Keratinocyte (primary cell): ENCODE data around the gene FGF8. TPM values are rescaled to one million over a fixed set of nuclear protein-coding genes. Genes with fewer than 3 reads are reported as not detected.

Source experiments
- DNase-seq: peaks from one replicate; pipeline ENCODE4 v3.0.0-alpha.2; 2011; ENCODE audit warnings: low read depth, missing footprints, low spot score
- FAIRE-seq: peaks from 2 replicates; lab custom pipeline; 2011; peaks lifted over from hg19 to GRCh38; lab: Jason Lieb, UNC
- H2AFZ ChIP-seq: 2 replicates; pipeline ENCODE4 v1.6.0; 2012; ENCODE audit warnings: low read length, control low read depth, inconsistent platforms; ENCODE audit not compliant: control insufficient read depth
- H3K27ac ChIP-seq: 2 replicates; pipeline ENCODE4 v1.5.1; 2011; ENCODE audit warnings: low read length; ENCODE audit not compliant: control insufficient read depth, insufficient read depth
- H3K27me3 ChIP-seq: 3 replicates; pipeline ENCODE4 v1.6.0; 2011; ENCODE audit warnings: low read length; ENCODE audit not compliant: control insufficient read depth, insufficient read depth; ENCODE audit errors: extremely low read depth
- H3K36me3 ChIP-seq, 2 experiments: 2 replicates in 1 of 2; 3 replicates in 1 of 2; pipeline ENCODE4 v1.5.1; 2011; ENCODE audit warnings: low read length in 2 of 2, mild to moderate bottlenecking in 1 of 2; ENCODE audit not compliant: control insufficient read depth in 2 of 2, insufficient read depth in 2 of 2; ENCODE audit errors: extremely low read depth in 1 of 2
- H3K4me1 ChIP-seq: 3 replicates; pipeline ENCODE4 v1.5.1; 2011; ENCODE audit warnings: low read length; ENCODE audit not compliant: control insufficient read depth, insufficient read depth; ENCODE audit errors: extremely low read depth
- H3K4me2 ChIP-seq: 3 replicates; pipeline ENCODE4 v1.6.0; 2011; ENCODE audit warnings: low read depth, low read length; ENCODE audit not compliant: control insufficient read depth, insufficient read depth; ENCODE audit errors: extremely low read depth
- H3K4me3 ChIP-seq, 3 experiments: fragments of 200-600 bp in 1 of 3; sonication (generic) in 1 of 3; 2 replicates in 2 of 3; 3 replicates in 1 of 3; pipeline ENCODE4 v1.5.1; 2011 to 2016; ENCODE audit warnings: low read length in 3 of 3, mild to moderate bottlenecking in 3 of 3, control low read depth in 2 of 3, inconsistent platforms in 1 of 3, low read depth in 1 of 3, mixed read lengths in 1 of 3, mixed run types in 1 of 3, moderate library complexity in 1 of 3; ENCODE audit not compliant: control insufficient read depth in 2 of 3, insufficient read depth in 2 of 3; ENCODE audit errors: extremely low read depth in 1 of 3
- H3K79me2 ChIP-seq: 2 replicates; pipeline ENCODE4 v1.6.0; 2012; ENCODE audit warnings: low read length; ENCODE audit not compliant: control insufficient read depth, insufficient read depth
- H3K9ac ChIP-seq: 3 replicates; pipeline ENCODE4 v1.6.0; 2011; ENCODE audit warnings: low read length; ENCODE audit not compliant: control insufficient read depth, insufficient read depth; ENCODE audit errors: extremely low read depth
- H3K9me1 ChIP-seq: 3 replicates; pipeline ENCODE4 v1.6.0; 2011; ENCODE audit warnings: low read length; ENCODE audit not compliant: control insufficient read depth, insufficient read depth; ENCODE audit errors: extremely low read depth
- H3K9me3 ChIP-seq: 2 replicates; pipeline ENCODE4 v1.5.1; 2012; ENCODE audit warnings: low read depth, low read length; ENCODE audit not compliant: control insufficient read depth
- H4K20me1 ChIP-seq: 3 replicates; pipeline ENCODE4 v1.6.0; 2011; ENCODE audit warnings: low read length; ENCODE audit not compliant: control insufficient read depth, insufficient read depth; ENCODE audit errors: extremely low read depth
- EZH2 ChIP-seq: IDR thresholded peaks from one replicate; pipeline ENCODE4 v1.6.1; 2012; ENCODE audit warnings: inconsistent platforms, mild to moderate bottlenecking, low read length, moderate library complexity
- dilution Hi-C: fragments of 300-500 bp; cut with MboI; formaldehyde crosslinking; loops from one replicate; pipeline ENCODE4 v1.7.0; 2020; ENCODE audit warnings: low sequenced_read_pairs; ENCODE audit not compliant: extremely low pct_ligation_motif_present
- polyA plus RNA-seq, 5 experiments: library from polyadenylated mRNA; depleted of rRNA in 3 of 5; stranded (reverse) in 3 of 5; stranded (forward) in 1 of 5; unstranded in 1 of 5; fragments of >200 nt; gene quantifications; 1 replicate in 1 of 5; 2 replicates in 3 of 5; 3 replicates in 1 of 5; pipeline versions ENCODE4 v1.2.1 to v1.2.3, GENCODE V29; 2011 to 2012; ENCODE audit warnings: missing spikeins in 2 of 5, low read depth in 1 of 5, low replicate concordance in 1 of 5
- TF ChIP-seq, protein P1 (sequence below), 3 experiments: IDR thresholded peaks in 1 of 3; conservative IDR thresholded peaks in 1 of 3; optimal IDR thresholded peaks in 1 of 3; 2 replicates in 2 of 3; 3 replicates in 1 of 3; pipeline versions ENCODE3 to v1.5.1; 2011; ENCODE audit warnings: low read length in 3 of 3, mild to moderate bottlenecking in 3 of 3, moderate library complexity in 2 of 3, control low read depth in 1 of 3, inconsistent platforms in 1 of 3; ENCODE audit not compliant: insufficient read depth in 2 of 3; ENCODE audit errors: extremely low read depth in 1 of 3

The FGF8 gene
- polyA plus RNA-seq, 1 donor (not counting 4 experiments of a cell fraction or from before 2014, with no cell fraction given) = not detected

DNA sequence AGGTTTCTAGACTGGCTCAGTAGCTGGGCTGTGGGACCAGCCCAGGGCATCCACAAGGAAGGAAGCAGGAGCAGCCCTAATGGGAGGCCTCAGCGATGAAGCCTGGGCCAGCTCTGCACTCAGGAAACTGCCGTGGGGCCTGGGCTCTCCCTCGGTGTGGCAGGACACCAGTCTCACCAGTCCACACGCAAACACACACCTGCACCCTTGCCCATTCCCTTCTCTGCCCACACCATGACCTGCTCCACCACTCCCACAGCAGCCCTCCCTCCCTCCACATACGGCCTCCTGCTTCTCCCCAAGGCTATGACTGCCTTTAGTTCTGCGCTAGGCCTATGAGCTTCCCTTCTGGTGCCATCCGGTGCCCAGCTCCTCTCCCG is 7.1 kb downstream of the FGF8 start:
- peaks cover 71% of the 10 kb centered on the region for H3K27me3 ChIP-seq
- FAIRE-seq = no peak

DNA sequence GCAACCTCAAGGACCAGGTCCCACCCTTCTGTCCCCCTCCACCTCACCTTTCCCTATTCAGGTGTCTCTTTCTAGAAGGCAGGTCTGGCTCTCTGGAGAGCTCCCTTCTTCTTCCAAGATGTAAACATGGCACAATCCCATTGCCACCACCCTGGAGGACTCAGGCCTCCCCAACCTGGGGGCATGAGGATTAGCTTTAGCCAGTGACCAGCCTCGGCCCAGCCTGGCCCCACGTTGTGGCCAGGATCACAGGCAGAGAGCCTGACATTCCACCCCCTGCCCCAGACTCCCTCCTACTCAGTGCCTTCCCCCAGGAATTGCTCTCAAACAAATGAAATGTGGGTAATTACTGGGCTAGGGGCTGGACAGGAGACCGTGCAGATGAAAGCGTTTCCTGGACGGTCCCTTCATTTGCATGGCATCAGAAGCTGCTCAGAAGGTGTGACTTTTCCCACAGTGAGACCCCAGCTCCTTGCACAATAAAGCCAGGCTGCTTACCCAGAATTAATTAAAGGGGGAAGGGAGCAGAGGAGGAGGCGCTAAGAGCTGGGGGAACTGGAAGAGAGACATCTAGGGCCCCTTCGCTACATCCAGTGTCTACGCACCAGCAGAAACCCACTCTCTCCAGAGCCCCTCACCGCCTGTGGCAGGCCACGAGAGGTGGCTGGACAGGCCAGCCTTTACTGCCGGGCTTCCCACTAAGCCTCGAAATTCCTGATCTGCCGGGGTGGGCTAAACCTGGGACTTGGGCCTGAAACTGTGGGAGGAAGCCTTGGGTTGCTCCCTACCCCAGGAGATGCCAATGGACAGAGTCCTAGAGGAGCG is 7.7 kb downstream of the FGF8 start:
- DNase-seq = no peak
- dilution Hi-C loops = no loop called here
- Histone ChIP-seq H2AFZ (no peak overlapping the region), H3K27me3 (peaks cover 65% of the 10 kb centered on the region), H4K20me1 (no peaks in the 10 kb centered on the region), H3K4me3 (no peak overlapping the region), H3K79me2 (no peaks in the 10 kb centered on the region), H3K9me3 (no peaks in the 10 kb centered on the region), H3K9me1 (no peaks in the 10 kb centered on the region), H3K36me3 (no peaks in the 10 kb centered on the region), H3K4me1 (no peaks in the 10 kb centered on the region), H3K27ac (no peak overlapping the region), H3K9ac (no peak overlapping the region), H3K4me2 (no peak overlapping the region)
- no peak for FAIRE-seq
- no peak for TF ChIP-seq EZH2
- TF ChIP-seq, protein P1, sequence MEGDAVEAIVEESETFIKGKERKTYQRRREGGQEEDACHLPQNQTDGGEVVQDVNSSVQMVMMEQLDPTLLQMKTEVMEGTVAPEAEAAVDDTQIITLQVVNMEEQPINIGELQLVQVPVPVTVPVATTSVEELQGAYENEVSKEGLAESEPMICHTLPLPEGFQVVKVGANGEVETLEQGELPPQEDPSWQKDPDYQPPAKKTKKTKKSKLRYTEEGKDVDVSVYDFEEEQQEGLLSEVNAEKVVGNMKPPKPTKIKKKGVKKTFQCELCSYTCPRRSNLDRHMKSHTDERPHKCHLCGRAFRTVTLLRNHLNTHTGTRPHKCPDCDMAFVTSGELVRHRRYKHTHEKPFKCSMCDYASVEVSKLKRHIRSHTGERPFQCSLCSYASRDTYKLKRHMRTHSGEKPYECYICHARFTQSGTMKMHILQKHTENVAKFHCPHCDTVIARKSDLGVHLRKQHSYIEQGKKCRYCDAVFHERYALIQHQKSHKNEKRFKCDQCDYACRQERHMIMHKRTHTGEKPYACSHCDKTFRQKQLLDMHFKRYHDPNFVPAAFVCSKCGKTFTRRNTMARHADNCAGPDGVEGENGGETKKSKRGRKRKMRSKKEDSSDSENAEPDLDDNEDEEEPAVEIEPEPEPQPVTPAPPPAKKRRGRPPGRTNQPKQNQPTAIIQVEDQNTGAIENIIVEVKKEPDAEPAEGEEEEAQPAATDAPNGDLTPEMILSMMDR (optimal IDR thresholded peaks at IDR 0.05 in 1 of 3, IDR thresholded peaks at IDR 0.05 in 1 of 3, conservative IDR thresholded peaks at IDR 0.05 in 1 of 3; ENCODE audit: extremely low read depth in 1 of 3, insufficient read depth in 2 of 3, low read length in 3 of 3) = no peak

More for the DNA sequence above, 7.1 kb downstream of the FGF8 start:
- H2AFZ ChIP-seq = no peak overlapping the region
- no peaks in the 10 kb centered on the region for H3K4me1 ChIP-seq
- no peak for DNase-seq
- H3K79me2 ChIP-seq = no peaks in the 10 kb centered on the region
- no peaks in the 10 kb centered on the region for H3K9me3 ChIP-seq
- no peak overlapping the region for H3K4me3 ChIP-seq
- peaks cover 3% of the 10 kb centered on the region for H4K20me1 ChIP-seq
- no peaks in the 10 kb centered on the region for H3K9me1 ChIP-seq
- TF ChIP-seq, protein P1 (optimal IDR thresholded peaks at IDR 0.05 in 1 of 3, IDR thresholded peaks at IDR 0.05 in 1 of 3, conservative IDR thresholded peaks at IDR 0.05 in 1 of 3; ENCODE audit: extremely low read depth in 1 of 3, insufficient read depth in 2 of 3, low read length in 3 of 3) = no peak
- TF ChIP-seq EZH2 = no peak
- no peak overlapping the region for H3K4me2 ChIP-seq
- no peak overlapping the region for H3K27ac ChIP-seq
- dilution Hi-C loops = no loop called here
- no peaks in the 10 kb centered on the region for H3K36me3 ChIP-seq
- no peak overlapping the region for H3K9ac ChIP-seq
